EH (cell line): Measurements from ENCODE around the gene C12orf42.

Experiments
- DNase-seq: peaks from one replicate; pipeline ENCODE4 v3.0.0-alpha.2; 2015; ENCODE audit warnings: low read depth

C12orf42 gene

GRCh38 chr12:103336940-103337339, 158.8 kb downstream of the C12orf42 start:
- DNase-seq = no peak

- DNase-seq = no peak
Measured at GRCh38 chr12:103334466-103334865, 161.3 kb downstream of the C12orf42 start.

- no peak for DNase-seq
Measured at GRCh38 chr12:103333676-103334075, 162.1 kb downstream of the C12orf42 start.

GRCh38 chr12:103331643-103332042, 164.1 kb downstream of the C12orf42 start:
- no peak for DNase-seq

- DNase-seq = no peak
Measured at GRCh38 chr12:103330672-103331071, 165.1 kb downstream of the C12orf42 start.

GRCh38 chr12:103327676-103328075, 168.1 kb downstream of the C12orf42 start:
- no peak for DNase-seq

GRCh38 chr12:103326190-103326589, 169.6 kb downstream of the C12orf42 start:
- no peak for DNase-seq

- DNase-seq = no peak
Measured at GRCh38 chr12:103318566-103318965, 177.2 kb downstream of the C12orf42 start.

GRCh38 chr12:103317220-103317619, 178.5 kb downstream of the C12orf42 start:
- DNase-seq = no peak

GRCh38 chr12:103314786-103315185, 181.0 kb downstream of the C12orf42 start:
- no peak for DNase-seq

GRCh38 chr12:103313894-103314293, 181.9 kb downstream of the C12orf42 start:
- DNase-seq = no peak

- no peak for DNase-seq
Measured at GRCh38 chr12:103312742-103313354, 182.9 kb downstream of the C12orf42 start.

- no peak for DNase-seq
Measured at GRCh38 chr12:103310546-103311270, 185.1 kb downstream of the C12orf42 start.

GRCh38 chr12:103308396-103308795, 187.4 kb downstream of the C12orf42 start:
- DNase-seq = no peak

GRCh38 chr12:103303484-103303883, 192.3 kb downstream of the C12orf42 start:
- no peak for DNase-seq

GRCh38 chr12:103301642-103302591, 193.9 kb downstream of the C12orf42 start:
- no peak for DNase-seq

GRCh38 chr12:103288016-103288415, 207.8 kb downstream of the C12orf42 start:
- no peak for DNase-seq

- DNase-seq = no peak
Measured at GRCh38 chr12:103282124-103282523, 213.6 kb downstream of the C12orf42 start.

GRCh38 chr12:103279444-103279843, 216.3 kb downstream of the C12orf42 start:
- DNase-seq = no peak

GRCh38 chr12:103278329-103278728, 217.4 kb downstream of the C12orf42 start:
- no peak for DNase-seq

GRCh38 chr12:103273645-103274044, 222.1 kb downstream of the C12orf42 start:
- no peak for DNase-seq

GRCh38 chr12:103272949-103273348, 222.8 kb downstream of the C12orf42 start:
- DNase-seq = no peak

GRCh38 chr12:103269946-103270345, 225.8 kb downstream of the C12orf42 start:
- no peak for DNase-seq
